Activated T-cell treated with anti-CD3 and anti-CD28 coated beads, Interleukin-2, amount 50 U/mL, for 1 hour (primary cell): ENCODE data around the gene TSPAN15.
"Not testable (repeated sequence)": the region's sequence is repeated elsewhere in the genome, so short reads cannot be mapped to it uniquely, and the experiment has no call there.

Experiments
- DNase-seq: peaks from one replicate; pipeline ENCODE4 v3.0.0-alpha.2; 2020

Gene TSPAN15

GRCh38 chr10:69504576-69505250 lies 53.4 kb downstream of the TSPAN15 start:
- no peak for DNase-seq

DNA sequence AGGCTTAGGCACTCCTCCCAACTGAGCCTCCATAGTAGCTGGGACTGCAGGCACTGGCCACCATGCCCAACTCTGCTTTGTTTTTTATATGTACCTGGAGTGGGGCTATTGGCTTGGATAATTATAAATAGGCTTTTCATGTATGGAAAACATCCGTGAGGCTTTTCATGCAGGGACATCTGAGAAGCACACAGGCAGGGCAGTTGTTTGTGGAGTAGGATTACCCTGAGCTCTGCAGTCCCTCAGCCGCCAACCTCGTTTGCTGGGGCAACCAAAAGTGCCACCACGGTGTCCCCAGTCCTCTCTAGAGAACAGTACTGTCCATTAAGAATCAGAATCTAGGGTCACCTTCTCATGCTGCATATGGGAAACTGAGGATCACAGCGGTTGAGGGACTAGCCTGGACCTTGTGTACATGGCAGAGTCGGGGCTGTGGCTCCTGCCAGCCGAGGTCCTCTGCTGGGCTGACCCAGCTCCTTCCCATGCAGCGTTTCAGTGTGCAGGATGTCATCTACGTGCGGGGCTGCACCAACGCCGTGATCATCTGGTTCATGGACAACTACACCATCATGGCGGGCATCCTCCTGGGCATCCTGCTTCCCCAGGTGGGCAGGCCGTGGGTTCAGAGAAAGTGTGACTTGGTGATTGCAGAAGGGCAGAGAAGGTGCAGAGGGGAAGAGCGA lies 54.5 kb downstream of the TSPAN15 start:
- no peak for DNase-seq

GRCh38 chr10:69506487-69506833 lies 55.2 kb downstream of the TSPAN15 start:
- DNase-seq, result no peak

- peak; percentile 22 for DNase-seq
These were observed 55.8 kb downstream of the TSPAN15 start for GRCh38 chr10:69506834-69507713.

- no peak for DNase-seq
These were observed 57.6 kb downstream of the TSPAN15 start for GRCh38 chr10:69508738-69509340.

DNA sequence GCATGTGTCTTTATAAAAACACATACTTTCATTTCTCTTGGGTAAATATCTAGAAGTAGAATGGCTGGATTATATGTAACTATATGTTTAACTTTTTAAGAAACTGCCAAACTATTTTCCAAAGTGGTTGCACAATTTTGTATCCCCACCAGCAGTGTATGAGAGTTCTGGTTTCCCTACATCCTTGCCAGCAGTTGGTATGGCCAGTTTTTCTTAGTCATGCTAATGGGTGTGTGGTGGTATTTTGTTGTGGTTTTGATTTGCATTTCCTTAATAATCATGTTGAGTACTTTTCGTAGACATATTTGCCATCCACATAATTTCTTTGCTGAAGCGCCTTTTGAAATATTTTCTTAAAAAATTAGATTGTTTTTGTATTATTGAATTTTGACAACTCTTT lies 61.6 kb downstream of the TSPAN15 start:
- no peak for DNase-seq

GRCh38 chr10:69513617-69514016 lies 62.4 kb downstream of the TSPAN15 start:
- DNase-seq, result no peak

GRCh38 chr10:69515699-69516259 lies 64.5 kb downstream of the TSPAN15 start:
- DNase-seq, result peak; percentile 81

DNA sequence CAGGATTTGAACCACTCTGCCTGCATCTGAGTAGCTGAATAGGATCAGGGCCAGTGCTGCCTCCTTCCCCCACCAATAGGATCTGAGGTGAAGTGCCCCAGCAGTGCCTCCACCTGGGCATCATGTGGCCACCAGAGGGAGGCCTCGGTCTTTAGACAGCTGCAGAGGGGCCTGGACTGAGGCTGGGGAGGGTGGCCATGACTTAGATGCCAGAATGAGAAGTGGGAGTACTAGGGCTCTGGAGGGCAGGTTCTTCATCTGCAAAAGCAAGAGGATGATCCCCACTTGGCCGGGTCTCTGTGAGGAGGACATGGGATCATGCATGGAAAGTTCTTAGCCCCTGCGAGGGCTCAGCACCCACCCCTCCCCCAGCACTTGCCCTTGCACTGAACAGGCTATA lies 65.1 kb downstream of the TSPAN15 start:
- DNase-seq, result peak; percentile 29

GRCh38 chr10:69516796-69517195 lies 65.5 kb downstream of the TSPAN15 start:
- no peak for DNase-seq

DNA sequence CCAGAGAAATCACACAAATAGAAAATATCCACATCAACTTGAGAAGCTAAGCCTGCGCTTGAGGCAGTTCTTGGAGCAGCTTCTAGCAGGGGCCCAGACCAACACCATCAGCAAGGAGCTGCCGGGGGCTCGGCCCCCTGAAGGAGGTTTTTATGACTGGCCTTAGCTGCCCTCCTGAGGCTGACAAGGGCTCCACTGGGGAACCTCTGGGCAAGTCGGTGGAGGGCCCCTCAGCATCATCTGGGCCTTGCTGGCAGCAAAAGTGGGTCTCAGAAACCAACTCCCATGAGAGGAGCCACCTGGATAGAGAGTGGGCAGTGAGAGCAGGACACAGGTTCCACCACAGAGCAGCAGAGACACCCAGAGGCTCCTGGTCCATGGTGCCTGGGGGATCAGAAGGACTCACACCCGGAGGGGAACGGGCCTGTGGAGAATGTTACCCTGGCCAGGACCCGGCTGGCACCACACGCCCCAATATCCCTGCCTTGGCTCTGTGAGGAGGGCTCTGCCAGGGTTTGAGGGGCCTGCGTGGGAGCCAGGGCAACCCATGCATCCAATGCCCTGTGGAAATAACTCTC lies 66.1 kb downstream of the TSPAN15 start:
- DNase-seq, result no peak

DNA sequence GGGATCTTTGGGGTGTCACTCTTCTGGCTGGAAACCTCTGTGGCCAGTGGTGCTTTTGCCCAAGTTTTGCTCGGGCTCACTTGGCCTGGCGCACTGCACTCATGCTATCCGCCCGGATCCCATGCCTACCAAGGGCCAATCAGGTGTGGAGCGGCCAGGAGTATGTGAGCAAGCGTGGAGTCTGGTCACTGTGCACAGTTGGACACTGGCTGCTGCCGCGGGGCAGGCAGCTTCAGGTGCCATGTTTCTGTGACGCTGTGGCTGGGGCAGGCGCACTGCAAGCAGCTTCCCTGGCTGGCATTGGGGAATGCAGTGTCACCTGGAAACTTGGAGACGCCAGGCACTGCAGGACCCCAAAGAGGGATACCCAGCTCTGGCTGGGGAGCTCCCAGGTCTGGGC lies 76.7 kb downstream of the TSPAN15 start:
- no peak for DNase-seq

DNA sequence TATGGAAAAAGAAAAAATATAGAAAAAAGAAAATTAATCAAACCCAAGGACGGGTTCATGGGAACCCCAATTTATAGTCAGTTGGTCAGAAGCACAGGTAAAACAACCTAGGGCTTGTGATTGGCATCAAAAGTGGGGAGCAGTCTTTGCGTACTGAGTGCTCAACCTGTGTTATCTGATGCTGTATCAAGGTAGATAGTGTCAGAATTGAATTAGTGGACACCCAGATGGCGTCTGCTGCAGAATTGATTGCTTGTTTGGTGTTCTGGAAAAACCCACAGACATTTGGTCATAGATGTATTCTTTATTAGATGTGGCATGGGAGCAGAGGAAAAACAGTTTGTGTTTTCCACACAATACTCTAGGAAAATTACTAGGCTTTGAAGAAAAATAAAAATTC lies 82.4 kb downstream of the TSPAN15 start:
- DNase-seq, result no peak

DNA sequence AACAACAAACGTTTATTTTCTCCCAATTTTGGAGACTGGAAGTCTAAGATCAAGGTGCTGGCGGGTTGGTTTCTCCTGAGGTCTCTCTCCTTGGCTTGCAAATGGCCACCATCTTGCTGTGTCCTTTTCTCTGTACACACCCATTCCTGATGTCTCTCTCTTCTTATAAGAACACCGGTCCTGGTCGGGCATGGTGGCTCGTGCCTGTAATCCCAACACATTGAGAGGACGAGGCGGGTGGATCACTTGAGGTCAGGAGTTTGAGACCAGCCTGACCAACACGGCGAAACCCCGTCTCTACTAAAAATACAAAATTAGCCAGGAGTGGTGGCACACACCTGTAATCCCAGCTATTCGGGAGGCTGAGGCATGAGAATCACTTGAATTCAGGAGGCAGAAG lies 85.3 kb downstream of the TSPAN15 start:
- not testable (repeated sequence) for DNase-seq

DNA sequence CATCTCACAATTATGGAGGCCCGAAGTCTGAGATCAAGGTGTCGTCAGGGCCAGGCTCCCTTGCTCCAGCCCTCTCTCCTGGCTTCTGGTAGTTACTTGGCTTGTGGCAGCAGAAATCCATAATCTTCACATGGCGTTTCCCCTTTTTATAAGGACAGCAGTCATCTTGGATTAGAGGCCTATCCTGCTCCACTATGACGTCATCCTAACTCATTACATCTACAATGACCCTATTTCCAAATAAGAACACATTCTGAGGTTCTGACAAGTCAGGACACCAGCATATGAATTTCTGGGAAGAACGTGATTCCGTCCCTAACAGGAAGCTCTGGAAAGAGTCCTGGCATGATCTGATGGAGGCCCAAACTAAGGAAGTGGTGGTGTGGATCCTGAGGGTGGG lies 86.2 kb downstream of the TSPAN15 start:
- DNase-seq, result no peak

- no peak for DNase-seq
These were observed 87.2 kb downstream of the TSPAN15 start for GRCh38 chr10:69538461-69538860.

GRCh38 chr10:69541463-69541862 lies 90.2 kb downstream of the TSPAN15 start:
- DNase-seq, result no peak

DNA sequence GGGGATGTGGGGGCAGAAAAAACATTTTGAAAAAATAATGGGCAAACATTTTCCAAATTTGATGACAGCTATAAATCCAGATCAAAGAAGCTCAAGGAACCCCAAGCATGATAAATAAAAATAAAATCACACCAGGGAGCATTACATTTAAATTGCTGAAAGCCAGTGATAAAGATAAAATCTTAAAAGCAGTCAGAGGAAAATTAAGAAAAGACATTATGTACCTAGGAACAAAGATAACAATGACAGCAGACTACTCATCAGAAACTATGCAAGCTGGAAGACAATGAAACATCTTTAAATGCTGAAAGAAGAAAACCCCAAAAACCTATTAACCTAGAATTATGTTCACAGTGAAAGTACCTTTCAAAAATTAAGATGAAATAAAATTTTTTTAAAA lies 98.7 kb downstream of the TSPAN15 start:
- DNase-seq, result no peak

DNA sequence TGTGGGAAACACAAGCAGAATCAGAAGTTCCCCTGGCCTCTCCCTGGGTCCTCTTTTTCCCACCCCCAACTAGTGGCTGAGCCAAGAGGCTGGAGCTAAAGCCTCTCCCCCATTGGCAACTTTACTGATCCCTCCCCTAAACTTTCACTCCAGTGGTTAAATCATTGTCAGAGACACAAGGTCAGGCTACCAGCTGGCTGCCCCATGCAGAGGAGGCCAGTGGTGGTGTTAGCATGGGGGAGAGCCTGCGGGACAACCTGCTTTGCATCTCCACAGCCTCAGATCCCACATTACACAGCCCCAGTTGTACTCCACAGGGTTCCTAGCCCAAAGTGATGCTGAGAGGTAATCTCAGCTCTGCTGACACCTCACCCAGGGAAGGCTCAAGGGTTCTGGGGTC lies 101.0 kb downstream of the TSPAN15 start:
- no peak for DNase-seq

- no peak for DNase-seq
These were observed 102.1 kb downstream of the TSPAN15 start for GRCh38 chr10:69553328-69553727.

DNA sequence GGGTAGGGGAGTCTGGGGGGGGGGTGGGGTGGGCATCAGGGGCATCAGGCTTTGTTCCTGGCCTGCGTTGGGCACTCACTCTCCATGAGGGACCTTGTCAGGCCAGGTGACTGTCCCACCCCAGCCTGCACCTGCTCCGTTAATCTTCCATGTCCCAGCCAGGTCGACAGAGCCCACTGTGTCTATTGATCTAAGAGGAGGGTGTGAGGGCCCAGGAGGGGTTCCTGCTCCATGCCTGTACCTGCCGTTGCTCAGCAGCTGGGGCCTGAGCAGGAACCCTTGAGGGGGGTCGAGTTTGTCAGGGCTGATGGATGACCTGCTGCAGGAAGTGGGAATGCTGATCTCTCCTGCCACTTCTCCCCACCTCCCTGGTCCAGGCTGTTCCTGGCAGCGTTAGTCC lies 103.3 kb downstream of the TSPAN15 start:
- no peak for DNase-seq
